ENCODE results near the gene C20orf204.

The C20orf204 gene

GRCh38 chr20:64072498-64073063, 36.6 kb downstream of the C20orf204 start:
- no peak for DNase-seq

DNA sequence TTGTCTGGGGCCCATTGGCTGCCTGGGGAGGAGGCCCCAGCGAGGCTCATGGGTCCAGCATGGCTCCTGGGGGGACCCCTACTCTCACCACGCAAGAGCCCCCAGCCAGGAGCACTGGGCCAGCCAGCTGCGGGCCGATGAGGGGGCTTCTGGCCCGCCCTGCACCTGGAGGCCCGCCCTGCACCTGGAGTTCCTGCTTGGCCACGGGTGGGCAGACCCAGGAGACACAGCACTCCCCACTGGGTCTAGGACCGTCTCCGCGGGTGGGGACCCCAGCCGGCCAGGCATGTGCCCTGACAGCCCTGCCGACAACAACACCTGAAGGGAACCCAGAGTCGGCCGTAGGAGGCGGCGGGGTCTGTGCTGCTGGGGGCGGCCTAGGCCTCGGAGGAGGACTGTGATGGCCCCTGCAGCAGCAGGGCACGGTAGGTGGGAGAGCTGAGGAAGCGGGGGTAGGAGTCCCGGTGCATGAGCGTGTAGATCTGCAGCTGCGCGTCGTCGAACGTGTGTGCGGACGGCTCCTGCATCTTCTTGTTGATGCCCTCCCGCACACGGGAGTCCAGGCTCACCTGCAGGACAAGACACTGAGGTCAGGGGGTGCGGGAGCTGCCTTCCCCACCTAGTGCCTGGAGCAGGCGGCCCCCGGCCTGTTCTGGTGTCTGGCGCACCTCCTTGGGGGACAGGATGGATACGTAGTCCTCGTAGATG, 37.6 kb downstream of the C20orf204 start:
- DNase-seq, result no peak

- no peak for DNase-seq
Observed at GRCh38 chr20:64074184-64074789, 38.3 kb downstream of the C20orf204 start.

- DNase-seq, result no peak
Observed at GRCh38 chr20:64074963-64075362, 39.0 kb downstream of the C20orf204 start.

GRCh38 chr20:64075556-64075955, 39.6 kb downstream of the C20orf204 start:
- DNase-seq, result no peak

GRCh38 chr20:64076061-64076997, 40.3 kb downstream of the C20orf204 start:
- DNase-seq, result no peak

- DNase-seq, result no peak
Observed at GRCh38 chr20:64077094-64077493, 41.1 kb downstream of the C20orf204 start.

GRCh38 chr20:64077541-64077875, 41.5 kb downstream of the C20orf204 start:
- no peak for DNase-seq

GRCh38 chr20:64077876-64078551, 42.0 kb downstream of the C20orf204 start:
- DNase-seq, result no peak

- DNase-seq, result no peak
Observed at GRCh38 chr20:64078934-64079272, 42.9 kb downstream of the C20orf204 start.

DNA sequence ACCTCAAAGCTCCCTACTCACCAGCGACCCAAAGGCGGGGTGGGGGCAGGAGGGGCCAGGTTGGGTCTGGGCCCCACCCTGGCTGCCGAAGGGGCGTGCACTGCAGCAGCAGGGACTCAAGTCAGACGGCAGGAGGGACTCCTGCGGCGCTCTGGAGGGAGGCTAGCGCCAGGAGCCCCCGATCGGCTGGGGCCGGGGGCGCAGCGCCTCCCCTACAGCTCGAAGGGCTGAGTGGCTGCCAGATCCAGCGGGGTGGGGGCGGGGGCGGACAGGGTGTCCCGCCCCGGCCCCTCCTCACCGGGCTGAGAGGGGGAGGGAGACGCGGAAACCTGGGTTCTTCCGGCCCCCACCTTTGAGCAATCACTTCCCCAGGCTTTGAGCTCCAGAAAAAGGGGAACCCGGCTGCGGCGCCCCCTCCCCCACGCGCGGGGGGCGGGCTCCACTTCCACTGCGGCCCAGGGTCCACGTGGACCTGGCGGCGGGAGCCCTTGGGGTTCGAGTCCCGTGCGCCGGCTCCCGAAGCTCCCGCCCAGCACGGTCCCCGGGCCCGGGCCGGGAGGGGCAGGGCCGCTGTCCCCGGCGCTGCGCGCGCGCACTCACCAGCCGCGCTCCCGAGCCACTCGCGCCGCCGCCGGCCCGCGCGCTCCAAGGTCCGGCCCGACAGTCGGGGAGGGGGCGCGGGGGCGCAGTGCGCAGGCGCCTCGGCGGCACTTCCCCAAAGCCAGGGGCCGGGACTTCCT, 43.5 kb downstream of the C20orf204 start, which contains the start of gene RGS19:
Gene RGS19, minus strand, starts transcription at position 246 of the 740 bp plus-strand sequence. CDS start 2,632 bp downstream, outside the sequence.
- DNase-seq, result peak; percentile 89

DNA sequence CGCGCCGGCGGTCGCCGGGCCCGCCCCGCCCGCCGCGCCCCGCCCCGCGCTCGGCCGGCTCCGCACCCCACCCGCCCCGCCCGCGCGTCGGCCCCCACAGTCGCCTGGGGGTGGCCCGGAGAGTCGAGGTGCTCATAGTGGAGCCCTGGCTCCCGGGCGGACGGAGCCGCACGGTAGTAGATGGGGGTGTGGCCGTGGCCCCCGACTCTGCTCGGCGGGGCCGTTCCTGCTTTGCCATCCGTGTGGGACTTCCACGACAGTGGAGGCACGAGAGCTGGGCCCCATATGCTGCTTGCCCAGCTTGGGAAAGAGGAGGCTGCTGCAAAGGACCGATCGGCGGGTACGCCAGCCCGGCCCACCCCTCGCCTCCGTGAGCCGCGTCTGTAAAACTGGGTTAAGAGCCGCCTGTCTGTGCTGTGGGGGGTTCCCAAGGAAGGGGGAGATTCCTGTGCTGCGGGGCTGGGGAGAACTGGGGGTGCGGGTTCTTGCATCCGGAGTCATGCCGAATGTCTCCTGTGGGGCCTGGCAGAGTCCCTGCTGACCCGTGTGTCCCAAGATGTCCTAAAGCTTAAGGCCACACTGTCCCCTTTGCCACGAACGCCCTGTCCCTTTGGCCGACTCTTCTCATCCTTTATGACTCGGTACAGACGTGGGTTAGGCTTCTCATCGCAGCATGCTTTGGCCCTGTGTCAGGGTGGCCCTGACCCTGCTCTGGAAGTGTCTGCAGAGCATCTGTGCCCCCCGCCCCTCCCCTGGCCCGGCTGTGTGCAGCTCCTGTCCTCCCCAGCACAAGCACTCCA, 44.2 kb downstream of the C20orf204 start, which contains the start of gene OPRL1:
Gene OPRL1, plus strand, starts transcription at position 70 of the 800 bp plus-strand sequence. CDS start 12,639 bp downstream, outside the sequence.
- no peak for DNase-seq

DNA sequence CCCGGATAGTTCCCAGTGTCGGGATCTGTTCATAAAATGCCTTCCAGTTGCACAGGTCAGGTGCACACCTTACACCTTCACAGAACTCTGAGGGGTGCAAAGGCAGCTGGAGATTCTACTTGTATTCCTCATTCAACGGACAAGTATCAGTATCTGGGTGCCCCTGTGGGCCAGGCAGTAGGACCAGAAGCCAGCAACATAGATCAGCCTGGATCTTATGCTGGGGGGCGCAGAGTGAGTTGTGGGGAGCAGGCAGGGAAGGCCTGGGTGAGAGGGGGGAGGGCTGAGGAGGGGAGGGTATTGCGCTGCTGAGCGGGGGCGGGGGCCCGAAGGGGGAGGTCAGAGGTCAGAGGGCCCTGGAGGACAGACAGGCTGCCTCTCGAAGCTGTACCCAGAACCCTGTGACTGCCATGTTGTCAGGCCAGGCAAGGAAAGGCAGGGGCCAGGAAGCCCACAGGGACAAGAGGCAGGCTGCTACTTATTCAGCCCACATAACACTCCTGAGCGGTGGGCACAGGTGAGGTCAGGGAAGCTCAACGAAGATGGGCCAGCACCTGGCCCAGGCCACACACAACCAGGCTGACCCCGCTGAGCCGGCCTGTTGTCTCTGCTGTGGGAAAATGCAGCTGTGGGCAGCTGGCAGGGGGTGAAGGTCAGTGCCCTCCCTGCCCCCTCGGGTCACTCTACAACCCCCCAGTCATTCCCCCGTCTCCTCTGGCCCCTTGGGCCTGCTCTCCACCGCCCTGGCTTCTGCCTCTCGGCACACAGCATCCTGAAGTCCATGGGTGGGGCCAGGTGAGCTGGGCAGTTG, 45.0 kb downstream of the C20orf204 start:
- no peak for DNase-seq

GRCh38 chr20:64081624-64081964, 45.6 kb downstream of the C20orf204 start:
- no peak for DNase-seq

DNA sequence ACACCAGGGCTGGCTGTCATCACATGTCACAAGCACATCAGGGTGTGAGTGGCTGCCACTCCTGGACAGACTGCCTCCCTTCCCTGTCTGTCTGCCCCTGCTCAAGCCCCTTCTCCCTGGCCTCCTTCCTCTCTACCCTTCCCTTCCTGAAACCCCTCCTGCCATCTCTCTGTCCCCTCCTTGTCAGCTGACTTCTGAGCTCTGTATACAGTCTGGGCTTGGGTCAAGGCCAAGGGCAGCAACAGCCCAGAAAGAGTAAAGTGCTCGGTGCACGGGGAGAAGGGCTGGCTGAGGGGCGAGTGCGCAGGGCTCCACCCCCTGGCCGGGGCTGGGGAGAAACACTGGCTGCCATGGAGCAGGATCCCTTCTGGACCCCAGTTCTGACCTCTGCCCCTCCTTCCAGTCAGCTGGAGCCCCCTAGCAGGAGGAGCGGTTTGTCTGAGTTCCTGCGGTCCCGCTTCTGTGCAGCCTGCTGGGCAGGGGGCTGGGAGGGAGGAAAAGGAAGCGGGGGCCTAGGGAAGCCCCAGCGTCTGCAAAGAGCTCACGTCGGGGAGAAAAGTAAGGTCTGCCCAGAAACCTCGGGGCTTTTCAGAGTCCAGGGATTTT, 46.2 kb downstream of the C20orf204 start:
- DNase-seq, result no peak

GRCh38 chr20:64082820-64083377, 46.9 kb downstream of the C20orf204 start:
- no peak for DNase-seq

DNA sequence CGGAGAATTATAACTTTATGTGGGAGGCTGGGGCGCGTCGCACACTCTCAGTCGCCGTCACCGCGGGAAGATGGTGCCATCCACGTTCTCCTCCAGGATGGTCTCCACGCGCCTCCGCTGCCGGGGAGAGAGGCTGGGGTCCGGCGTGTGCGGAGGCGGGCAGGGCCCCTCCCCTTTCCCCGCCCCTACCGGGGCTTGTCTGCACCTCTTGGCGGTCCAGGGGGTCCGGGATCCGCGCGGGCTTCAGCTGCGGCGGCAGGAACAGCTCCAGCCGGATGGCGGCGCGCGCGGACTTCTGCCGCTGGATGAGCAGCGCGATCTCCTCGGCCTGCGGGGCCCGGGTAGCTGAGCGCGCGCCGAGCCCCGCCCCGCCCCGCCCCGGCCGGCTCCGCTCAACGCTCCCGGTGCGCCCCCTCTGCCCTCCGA, 47.4 kb downstream of the C20orf204 start:
- peak; percentile 85 for DNase-seq

DNA sequence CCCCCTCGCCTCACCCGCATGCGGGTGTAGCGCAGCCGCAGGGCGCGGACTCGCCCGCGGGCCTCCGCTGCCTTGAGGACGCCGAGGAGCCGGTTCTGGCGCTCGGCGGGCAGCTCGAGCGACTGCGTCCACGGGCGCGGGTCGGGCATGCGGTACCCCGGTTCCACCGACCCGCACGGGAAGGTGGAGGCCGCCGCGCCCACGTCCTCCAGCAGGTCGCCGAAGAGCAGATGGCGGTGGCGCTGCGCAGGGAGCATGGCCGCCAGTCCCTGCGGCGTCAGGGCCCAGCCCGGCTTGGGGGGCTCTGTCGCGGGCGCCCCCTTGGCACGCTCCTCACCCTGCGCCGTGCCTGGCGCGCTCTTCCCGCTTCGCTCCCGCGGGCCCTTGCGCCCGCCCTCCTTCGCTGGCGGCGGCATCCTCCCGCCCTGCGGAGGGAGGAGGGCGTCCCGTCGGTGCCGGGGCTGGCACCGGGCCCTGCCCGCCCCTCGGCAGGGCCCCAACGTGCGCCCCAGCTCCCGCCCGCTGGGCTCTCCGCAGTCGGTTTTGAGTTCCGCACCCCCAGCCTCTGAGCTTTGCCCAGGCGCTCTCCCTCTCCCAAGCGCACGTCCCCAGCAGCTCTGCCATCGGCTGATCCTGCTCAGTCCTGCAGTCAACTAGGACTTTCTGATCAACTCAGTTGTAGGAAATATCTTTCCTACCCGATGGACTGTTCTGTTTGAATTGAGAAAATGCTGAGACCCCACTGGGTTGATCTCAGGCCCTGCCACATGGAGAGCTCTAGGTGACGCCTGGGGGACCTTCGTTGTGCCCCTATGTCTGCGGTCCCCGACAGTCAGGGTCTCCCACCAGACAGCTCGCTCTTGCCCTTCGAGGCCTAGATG, 48.1 kb downstream of the C20orf204 start, which contains the start of gene LKAAEAR1:
Gene LKAAEAR1, minus strand, starts transcription at position 595 of the 881 bp plus-strand sequence. Its CDS starts 179 bp downstream, at position 416.
- no peak for DNase-seq
